HG03064 (cell line): ENCODE results near the gene MARK3.

Experiments
- ATAC-seq: cut with Tn5 transposase; IDR thresholded peaks from one replicate; pipeline ENCODE4 v1.9.1; 2021; ENCODE audit warnings: low read depth; ENCODE audit not compliant: unreplicated experiment

Gene MARK3

DNA sequence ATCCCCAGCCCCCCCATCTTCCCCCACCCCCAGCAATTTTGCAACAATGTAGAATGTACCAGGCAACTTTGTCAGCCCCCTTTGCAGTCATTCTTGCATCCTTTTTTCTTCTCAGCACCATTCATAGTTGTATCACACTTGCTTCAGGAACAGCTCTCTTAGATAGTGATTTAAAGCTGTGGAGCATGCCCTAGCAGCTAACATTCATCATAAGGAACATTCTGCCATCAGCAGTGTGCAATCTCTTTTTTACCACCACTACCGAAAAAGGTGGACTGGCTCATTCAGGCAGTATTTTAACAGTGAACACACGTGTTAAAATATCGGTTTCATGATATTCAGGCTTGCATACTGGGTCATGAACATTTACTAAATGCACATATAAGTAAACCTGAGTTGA lies 45.1 kb downstream of the MARK3 start:
- no peak for ATAC-seq

- no peak for ATAC-seq
Measured at GRCh38 chr14:103432627-103433026, 47.4 kb downstream of the MARK3 start.

DNA sequence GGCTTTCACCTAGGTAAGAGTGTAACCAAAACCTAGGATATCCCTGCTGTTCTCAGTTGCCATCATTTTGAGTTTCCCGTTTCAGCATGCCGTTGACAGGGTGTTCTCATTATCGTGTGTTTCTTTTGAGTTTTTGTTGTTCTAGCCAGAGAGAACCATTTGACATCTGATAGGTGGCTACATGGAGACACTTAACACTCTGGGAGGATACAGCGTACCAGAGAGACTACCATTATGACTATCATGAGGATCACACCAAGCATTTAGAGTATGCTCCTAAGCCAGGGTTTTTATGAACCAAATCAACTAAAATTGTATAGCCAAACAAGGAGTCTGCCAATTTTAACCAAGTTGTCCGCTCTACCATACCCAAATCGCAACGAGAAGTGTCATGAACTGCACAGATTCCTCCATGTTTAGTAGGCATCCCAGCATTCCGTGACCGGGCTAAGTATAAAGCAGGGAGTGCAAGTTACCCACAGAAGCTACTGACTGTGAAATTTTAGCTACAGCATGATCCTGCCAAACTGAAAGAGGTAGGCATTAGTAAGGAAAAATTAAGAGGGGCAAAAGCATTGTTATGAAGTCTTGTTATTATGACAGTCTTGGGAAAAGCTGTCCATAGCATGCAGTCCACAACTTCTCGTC lies 48.8 kb downstream of the MARK3 start:
- no peak for ATAC-seq

- no peak for ATAC-seq
Measured at GRCh38 chr14:103434868-103435442, 49.7 kb downstream of the MARK3 start.

GRCh38 chr14:103436533-103436932 lies 51.3 kb downstream of the MARK3 start:
- no peak for ATAC-seq

- ATAC-seq = no peak
Measured at GRCh38 chr14:103442288-103442687, 57.1 kb downstream of the MARK3 start.

DNA sequence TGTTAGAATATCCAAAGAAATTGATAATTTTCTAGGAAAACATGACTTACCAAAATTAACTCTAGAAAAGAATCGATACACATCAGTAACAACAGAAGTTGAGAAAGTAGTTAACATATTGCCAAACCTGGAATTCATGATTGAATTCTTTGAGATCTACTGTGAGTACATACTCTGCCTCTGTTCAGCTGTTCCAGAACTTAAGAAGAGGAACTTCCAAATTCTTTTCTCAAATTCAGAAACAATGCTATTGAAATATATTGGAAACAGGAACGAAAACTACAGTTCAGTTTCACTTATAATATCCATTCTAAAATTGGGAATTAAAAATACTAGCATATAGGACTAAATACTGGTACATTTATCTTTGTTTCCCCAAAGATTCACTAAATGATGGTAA lies 57.9 kb downstream of the MARK3 start:
- ATAC-seq = no peak

- ATAC-seq = no peak
Measured at GRCh38 chr14:103444837-103445524, 59.8 kb downstream of the MARK3 start.

DNA sequence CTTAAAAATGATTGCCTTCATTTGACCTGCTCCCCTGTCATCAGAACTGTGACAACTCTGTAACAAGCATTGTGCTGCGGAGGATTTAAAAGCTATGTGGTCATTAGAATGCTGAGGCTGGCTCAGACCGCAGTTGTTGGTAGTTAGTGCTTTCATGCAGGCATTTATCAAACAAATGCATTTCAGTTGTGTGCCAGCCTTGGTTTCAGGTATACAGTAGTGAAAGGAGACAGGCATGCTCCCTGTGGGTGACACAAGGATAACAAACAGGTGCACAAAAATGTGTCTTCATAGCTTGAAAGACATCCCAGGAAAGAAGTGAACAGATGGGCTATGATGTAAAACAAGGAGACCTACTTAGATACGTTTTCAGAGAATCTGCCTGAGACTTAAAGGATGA lies 60.6 kb downstream of the MARK3 start:
- ATAC-seq = no peak

DNA sequence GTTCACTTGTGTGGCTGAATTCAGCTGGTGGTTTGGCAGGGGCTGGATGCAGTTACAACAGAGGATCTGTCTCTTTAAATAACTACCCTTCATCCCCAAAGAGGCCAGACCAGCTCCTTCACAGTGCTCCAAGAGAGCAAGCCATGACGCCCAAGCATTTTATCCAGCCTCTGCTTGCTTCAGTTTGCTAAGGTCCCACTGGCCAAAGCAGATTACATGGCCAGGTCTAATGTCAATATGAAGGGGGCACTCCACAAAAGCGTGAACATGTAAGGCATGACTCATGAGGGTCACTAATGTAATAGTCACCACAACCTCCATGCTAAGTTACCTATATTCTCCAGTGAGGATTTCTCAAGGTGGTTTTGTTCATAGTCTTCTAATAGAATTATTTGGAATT lies 62.9 kb downstream of the MARK3 start:
- no peak for ATAC-seq

GRCh38 chr14:103449634-103450161 lies 64.5 kb downstream of the MARK3 start:
- ATAC-seq = no peak

- no peak for ATAC-seq
Measured at GRCh38 chr14:103450416-103450815, 65.2 kb downstream of the MARK3 start.

- no peak for ATAC-seq
Measured at GRCh38 chr14:103451401-103451800, 66.2 kb downstream of the MARK3 start.

GRCh38 chr14:103453791-103454190 lies 68.6 kb downstream of the MARK3 start:
- ATAC-seq = no peak

GRCh38 chr14:103456167-103456835 lies 71.1 kb downstream of the MARK3 start:
- ATAC-seq = no peak

DNA sequence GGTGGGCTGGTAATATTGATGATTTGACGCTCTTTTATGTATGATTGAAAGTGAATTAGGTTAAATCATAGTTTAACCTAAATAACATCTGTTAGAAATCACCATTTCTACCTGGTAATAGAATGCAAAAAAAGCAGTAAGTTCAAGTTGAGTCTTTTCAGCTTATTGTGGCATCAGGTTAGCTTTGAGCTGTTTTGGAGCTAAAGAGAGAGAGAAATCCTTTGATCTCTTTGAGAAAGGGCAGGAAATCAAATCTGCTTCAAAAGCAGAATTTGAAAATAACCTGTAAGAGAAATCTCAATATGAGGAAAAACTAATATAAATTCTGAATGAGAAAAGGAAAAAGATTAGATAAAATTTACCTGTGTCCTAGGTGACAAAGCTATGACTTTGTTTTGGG lies 75.2 kb downstream of the MARK3 start:
- ATAC-seq = no peak

- no peak for ATAC-seq
Measured at GRCh38 chr14:103463149-103463548, 77.9 kb downstream of the MARK3 start.

GRCh38 chr14:103463851-103464250 lies 78.6 kb downstream of the MARK3 start:
- no peak for ATAC-seq

DNA sequence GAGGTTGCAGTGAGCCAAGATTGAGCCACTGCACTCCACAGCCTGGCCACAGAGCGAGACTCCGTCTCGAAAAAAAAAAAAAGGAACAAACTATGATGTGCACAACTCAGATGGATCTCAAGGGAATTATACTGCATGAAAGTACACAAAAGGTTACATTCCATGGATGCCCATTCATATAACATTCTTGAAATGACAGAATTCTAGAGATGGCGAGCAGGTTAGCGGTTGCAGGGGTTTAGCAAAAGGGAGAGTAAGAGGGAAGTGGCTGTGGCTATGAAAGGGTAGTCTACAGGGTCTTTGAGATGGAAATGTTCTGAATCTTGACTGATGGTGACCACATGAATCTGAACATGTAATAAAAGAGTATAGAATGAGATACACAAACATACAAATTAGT lies 87.7 kb downstream of the MARK3 start:
- no peak for ATAC-seq

GRCh38 chr14:103474893-103475292 lies 89.7 kb downstream of the MARK3 start:
- ATAC-seq = no peak

DNA sequence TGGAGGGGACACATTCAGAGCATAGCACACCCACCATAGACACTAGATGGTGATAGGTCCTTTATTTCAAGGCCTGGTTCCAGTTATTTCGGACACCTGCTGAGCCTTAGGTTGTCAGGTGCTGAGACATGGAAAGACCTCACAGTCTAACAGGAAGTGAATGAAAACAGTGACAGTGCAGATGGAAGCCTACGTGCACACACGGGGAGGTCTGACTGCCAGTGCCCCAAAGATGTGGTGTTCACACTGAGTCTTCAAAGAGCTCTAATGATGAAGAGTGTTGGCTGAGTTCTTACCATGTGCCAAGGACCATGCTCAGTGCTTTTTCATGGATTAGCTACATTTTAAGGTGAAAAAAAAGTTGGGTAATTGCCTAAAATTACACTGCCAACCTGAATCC lies 90.8 kb downstream of the MARK3 start:
- no peak for ATAC-seq
